ENCODE data around the gene ATXN2. TPM values are rescaled to one million over a fixed set of nuclear protein-coding genes. Genes with fewer than 3 reads are reported as not detected.

The ATXN2 gene
- total RNA-seq, 1 donor from 2014 or later: 66.8 TPM

- Mint-ChIP-seq H3K36me3 (ENCODE audit: low read depth) (no peaks in the 10 kb centered on the region), H3K4me3 (ENCODE audit: unreplicated experiment) (no peak overlapping the region), H3K9me3 (ENCODE audit: low read depth) (no peaks in the 10 kb centered on the region), H3K4me1 (ENCODE audit: low read depth) (peaks cover 23% of the 10 kb centered on the region), H3K27ac (ENCODE audit: unreplicated experiment) (peak overlapping the region; percentile 19), H3K27me3 (ENCODE audit: low read depth) (no peaks in the 10 kb centered on the region)
- TF ChIP-seq CTCF (IDR thresholded peaks at IDR 0.05): no peak
- peak; percentile 57 for DNase-seq (ENCODE audit: low spot score)
Measured at GRCh38 chr12:111581434-111582132, 17.5 kb downstream of the ATXN2 start.

DNA sequence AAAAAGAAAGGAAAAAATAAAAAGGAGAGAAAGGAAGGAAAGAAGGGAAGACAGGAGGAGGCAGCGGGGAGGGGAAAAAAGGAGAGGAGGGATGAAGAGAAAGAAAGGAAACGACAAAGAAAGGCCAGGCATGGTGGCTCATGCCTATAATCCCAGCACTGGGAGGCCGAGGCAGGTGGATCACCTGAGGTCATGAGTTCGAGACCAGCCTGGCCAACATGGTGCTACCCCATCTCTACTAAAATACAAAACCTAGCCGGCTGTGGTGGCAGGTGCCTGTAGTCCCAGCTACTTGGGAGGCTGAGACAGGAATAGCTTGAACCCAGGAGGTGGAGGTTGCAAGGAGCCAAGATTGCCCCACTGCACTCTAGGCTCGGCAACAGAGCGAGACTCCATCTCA, 18.4 kb downstream of the ATXN2 start:
- Mint-ChIP-seq H3K4me3 (ENCODE audit: unreplicated experiment) (no peak overlapping the region), H3K27ac (ENCODE audit: unreplicated experiment) (peak overlapping the region; percentile 45), H3K4me1 (ENCODE audit: low read depth) (peaks cover 23% of the 10 kb centered on the region), H3K9me3 (ENCODE audit: low read depth) (no peaks in the 10 kb centered on the region), H3K27me3 (ENCODE audit: low read depth) (no peaks in the 10 kb centered on the region), H3K36me3 (ENCODE audit: low read depth) (no peaks in the 10 kb centered on the region)
- TF ChIP-seq CTCF (IDR thresholded peaks at IDR 0.05): no peak
- DNase-seq (ENCODE audit: low spot score): peak; percentile 58

GRCh38 chr12:111580119-111580425, 19.0 kb downstream of the ATXN2 start:
- no peak for TF ChIP-seq CTCF (IDR thresholded peaks at IDR 0.05)
- Mint-ChIP-seq H3K9me3 (ENCODE audit: low read depth) (no peaks in the 10 kb centered on the region), H3K4me1 (ENCODE audit: low read depth) (peaks cover 23% of the 10 kb centered on the region), H3K36me3 (ENCODE audit: low read depth) (no peaks in the 10 kb centered on the region), H3K27ac (ENCODE audit: unreplicated experiment) (peak overlapping the region; percentile 61), H3K4me3 (ENCODE audit: unreplicated experiment) (no peak overlapping the region), H3K27me3 (ENCODE audit: low read depth) (no peaks in the 10 kb centered on the region)
- DNase-seq (ENCODE audit: low spot score): no peak

DNA sequence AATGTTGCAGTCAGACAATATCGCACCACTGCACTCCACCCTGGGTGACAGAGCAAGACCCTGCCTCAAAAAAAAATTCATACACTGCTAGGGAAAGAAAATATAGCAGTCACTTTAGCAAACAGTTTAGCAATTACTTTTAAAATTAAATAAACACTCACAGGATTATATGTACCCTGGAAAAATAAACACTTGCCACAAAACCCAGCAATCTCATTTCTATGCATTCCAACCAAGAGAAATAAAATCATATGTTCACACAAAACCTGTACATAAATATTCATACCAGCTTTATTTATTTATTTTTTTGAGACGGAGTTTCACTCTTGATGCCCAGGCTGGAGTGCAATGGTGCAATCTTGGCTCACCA, 20.2 kb downstream of the ATXN2 start:
- Mint-ChIP-seq H3K27ac (ENCODE audit: unreplicated experiment) (peak overlapping the region; percentile 10), H3K27me3 (ENCODE audit: low read depth) (no peaks in the 10 kb centered on the region), H3K4me3 (ENCODE audit: unreplicated experiment) (no peak overlapping the region), H3K9me3 (ENCODE audit: low read depth) (no peaks in the 10 kb centered on the region), H3K36me3 (ENCODE audit: low read depth) (no peaks in the 10 kb centered on the region), H3K4me1 (ENCODE audit: low read depth) (peaks cover 29% of the 10 kb centered on the region)
- DNase-seq (ENCODE audit: low spot score): no peak
- TF ChIP-seq CTCF (IDR thresholded peaks at IDR 0.05): no peak

- Mint-ChIP-seq H3K27ac (ENCODE audit: unreplicated experiment) (peak overlapping the region; percentile 65), H3K9me3 (ENCODE audit: low read depth) (no peaks in the 10 kb centered on the region), H3K4me1 (ENCODE audit: low read depth) (peaks cover 31% of the 10 kb centered on the region), H3K4me3 (ENCODE audit: unreplicated experiment) (no peak overlapping the region), H3K27me3 (ENCODE audit: low read depth) (no peaks in the 10 kb centered on the region), H3K36me3 (ENCODE audit: low read depth) (no peaks in the 10 kb centered on the region)
- TF ChIP-seq CTCF (IDR thresholded peaks at IDR 0.05): no peak
- no peak for DNase-seq (ENCODE audit: low spot score)
Measured at GRCh38 chr12:111578276-111578970, 20.7 kb downstream of the ATXN2 start.

Data from chondrocyte (in vitro differentiated cells).